Thymus (tissue), 11 donors: ENCODE data around the gene HSFX4. TPM values are rescaled to one million over a fixed set of nuclear protein-coding genes. Genes with fewer than 3 reads are reported as not detected.
"Not testable (repeated sequence)": the region's sequence is repeated elsewhere in the genome, so short reads cannot be mapped to it uniquely, and the experiment has no call there.

Source experiments
- DNase-seq, 9 donors: peaks; one replicate each; pipeline ENCODE4 v3.0.0-alpha.2; 2013; ENCODE audit warnings: low spot score in 9 of 9, low read depth in 6 of 9, missing footprints in 1 of 9
- H3K27ac ChIP-seq, 2 donors: one replicate each; pipeline ENCODE4 v1.5.1; 2013; ENCODE audit warnings: control low read depth in 1 of 2, low read depth in 1 of 2, low read length in 1 of 2, mild to moderate bottlenecking in 1 of 2, moderate library complexity in 1 of 2
- H3K27me3 ChIP-seq, 2 donors: one replicate each; pipeline ENCODE4 v1.5.1; 2013; ENCODE audit warnings: low read length in 1 of 2; ENCODE audit not compliant: control insufficient read depth in 2 of 2, insufficient read depth in 1 of 2
- H3K36me3 ChIP-seq, 2 donors: one replicate each; pipeline ENCODE4 v1.5.1; 2013; ENCODE audit warnings: low read length in 1 of 2, mild to moderate bottlenecking in 1 of 2, moderate library complexity in 1 of 2; ENCODE audit not compliant: control insufficient read depth in 2 of 2, insufficient read depth in 2 of 2
- H3K4me1 ChIP-seq, 2 donors: one replicate each; pipeline ENCODE4 v1.5.1; 2013; ENCODE audit warnings: low read length in 2 of 2; ENCODE audit not compliant: control insufficient read depth in 2 of 2, insufficient read depth in 2 of 2
- H3K4me3 ChIP-seq, 2 donors: one replicate each; pipeline ENCODE4 v1.5.1; 2013; ENCODE audit warnings: low read length in 2 of 2, control low read depth in 1 of 2, mild to moderate bottlenecking in 1 of 2
- H3K9me3 ChIP-seq, 2 donors: one replicate each; pipeline ENCODE4 v1.5.1; 2013; ENCODE audit warnings: low read length in 1 of 2, mild to moderate bottlenecking in 1 of 2; ENCODE audit not compliant: control insufficient read depth in 2 of 2, insufficient read depth in 1 of 2
- WGBS: extraction: QIAGEN DNeasy Blood & Tissue Kit; methylation state at CpG from one replicate; pipeline ENCODE4 v1.1.7; 2013; 5-methylcytosine and 5-hydroxymethylcytosine counted together
- polyA plus RNA-seq: library from polyadenylated mRNA; stranded (reverse); fragments of 200-250 nt; gene quantifications from one replicate; pipeline ENCODE4 v1.2.3, GENCODE V29; 2013
- total RNA-seq: library from RNA; stranded (reverse); fragments of 120-200 nt; gene quantifications from one replicate; pipeline ENCODE4 v1.2.4, GENCODE V29; 2013
- donor health status: healthy.

Gene HSFX4
- total and polyA plus RNA-seq, 2 donors, result 0.28 to 1.5 TPM

GRCh38 chrX:149932970-149933369, 3.6 kb downstream of the HSFX4 start:
- H3K27me3 ChIP-seq, H3K4me3 ChIP-seq, H3K36me3 ChIP-seq, H3K4me1 ChIP-seq, H3K9me3 ChIP-seq, DNase-seq, H3K27ac ChIP-seq: not testable (repeated sequence)
- WGBS, result 88% methylated on average over 1 of the region's 5 CpGs

GRCh38 chrX:149933547-149933946, 4.2 kb downstream of the HSFX4 start:
- not testable (repeated sequence) for H3K36me3 ChIP-seq, H3K27ac ChIP-seq, H3K4me1 ChIP-seq, H3K27me3 ChIP-seq, H3K9me3 ChIP-seq, DNase-seq, H3K4me3 ChIP-seq
- 99% methylated on average over 14 of the region's 21 CpGs for WGBS

GRCh38 chrX:149937328-149937727, 8.0 kb downstream of the HSFX4 start:
- not testable (repeated sequence) for H3K36me3 ChIP-seq, DNase-seq, H3K9me3 ChIP-seq, H3K4me1 ChIP-seq, H3K27me3 ChIP-seq, H3K27ac ChIP-seq
- peak overlapping the region; percentile 53 to 86 for H3K4me3 ChIP-seq
- WGBS, result 68% methylated on average over 5 of the region's 5 CpGs

GRCh38 chrX:149937871-149938426, 8.6 kb downstream of the HSFX4 start:
- Histone ChIP-seq H3K36me3 (peaks cover 0 to 6% of the 10 kb centered on the region in 2 donors), H3K4me1 (peaks cover 0 to 9% of the 10 kb centered on the region in 2 donors), H3K27ac (peak overlapping the region; percentile 80 to 95), H3K27me3 (no peaks in the 10 kb centered on the region), H3K4me3 (peak overlapping the region; percentile 53 to 86), H3K9me3 (peaks cover 0 to 8% of the 10 kb centered on the region in 2 donors)
- under 1% methylated on average over 46 of the region's 46 CpGs for WGBS
- peak in 3 of 9 donors; percentile 1 to 13 (median 7) for DNase-seq

- Histone ChIP-seq H3K4me3 (peak within 1 kb of the TSS; percentile 53 to 86), H3K9me3 (peaks cover 0 to 8% of the 10 kb centered on the region in 2 donors), H3K27me3 (no peaks in the 10 kb centered on the region), H3K36me3 (peaks cover 0 to 6% of the 10 kb centered on the region in 2 donors), H3K27ac (peak within 1 kb of the TSS; percentile 94 to 95), H3K4me1 (peaks cover 0 to 9% of the 10 kb centered on the region in 2 donors)
- peak; percentile 85 to 97 (median 94) for DNase-seq
- WGBS, result under 1% methylated on average over 39 of the region's 39 CpGs
These were observed 9.1 kb downstream of the HSFX4 start, which contains the start of gene EOLA2 for GRCh38 chrX:149938427-149938880. EOLA2 (minus strand) TSS chrX:149938491; CDS start chrX:149933874, 4,617 bp downstream.

GRCh38 chrX:149938881-149939654, 9.7 kb downstream of the HSFX4 start:
- Histone ChIP-seq H3K4me1 (peaks cover 0 to 9% of the 10 kb centered on the region in 2 donors), H3K9me3 (peaks cover 0 to 8% of the 10 kb centered on the region in 2 donors), H3K27me3 (no peaks in the 10 kb centered on the region), H3K4me3 (peak overlapping the region in 1 of 2 donors; percentile 49), H3K36me3 (peaks cover 2 to 3% of the 10 kb centered on the region in 2 donors), H3K27ac (peak overlapping the region; percentile 94 to 95)
- peak; percentile 47 to 92 (median 81) for DNase-seq
- WGBS, result 3% methylated on average over 43 of the region's 50 CpGs

- H3K27ac ChIP-seq, result peak overlapping the region; percentile 92 to 98
- peak overlapping the region; percentile 49 to 59 for H3K4me3 ChIP-seq
- H3K36me3 ChIP-seq, result peaks cover 3% of the 10 kb centered on the region in 2 donors
- no peaks in the 10 kb centered on the region for H3K27me3 ChIP-seq
- H3K4me1 ChIP-seq, result peaks cover 0 to 9% of the 10 kb centered on the region in 2 donors
- H3K9me3 ChIP-seq, result peaks cover 0 to 8% of the 10 kb centered on the region in 2 donors
- 1% methylated on average over 15 of the region's 17 CpGs for WGBS
- no peak for DNase-seq
These were observed 10.2 kb downstream of the HSFX4 start for GRCh38 chrX:149939655-149939904.

GRCh38 chrX:149939905-149940673, 10.7 kb downstream of the HSFX4 start:
- H3K27ac ChIP-seq, result peak overlapping the region; percentile 92 to 98
- WGBS, result under 1% methylated on average over 27 of the region's 27 CpGs
- H3K36me3 ChIP-seq, result peaks cover 3% of the 10 kb centered on the region in 2 donors
- peaks cover 0 to 8% of the 10 kb centered on the region in 2 donors for H3K9me3 ChIP-seq
- H3K4me1 ChIP-seq, result peaks cover 0 to 9% of the 10 kb centered on the region in 2 donors
- H3K4me3 ChIP-seq, result peak overlapping the region; percentile 49 to 59
- DNase-seq, result peak; percentile 72 to 95 (median 89)
- H3K27me3 ChIP-seq, result no peaks in the 10 kb centered on the region

GRCh38 chrX:149940674-149941024, 11.3 kb downstream of the HSFX4 start:
- Histone ChIP-seq H3K4me3 (peak overlapping the region in 1 of 2 donors; percentile 2), H3K27ac (peak overlapping the region in 1 of 2 donors; percentile 98)
- not testable (repeated sequence) for H3K4me1 ChIP-seq, H3K36me3 ChIP-seq, H3K27me3 ChIP-seq, DNase-seq, H3K9me3 ChIP-seq
- WGBS, result 36% methylated on average over 10 of the region's 11 CpGs
